Cerebellar nuclear complex (tissue), 1 donor: Measurements from ENCODE around the gene CNOT3.
"Not testable (repeated sequence)": the region's sequence is repeated elsewhere in the genome, so short reads cannot be mapped to it uniquely, and the experiment has no call there.

Experiments
- DNase-seq, 2 experiments: peaks; one replicate each; lab custom pipeline; 2025; lab: John Stamatoyannopoulos, UW

CNOT3 gene

DNA sequence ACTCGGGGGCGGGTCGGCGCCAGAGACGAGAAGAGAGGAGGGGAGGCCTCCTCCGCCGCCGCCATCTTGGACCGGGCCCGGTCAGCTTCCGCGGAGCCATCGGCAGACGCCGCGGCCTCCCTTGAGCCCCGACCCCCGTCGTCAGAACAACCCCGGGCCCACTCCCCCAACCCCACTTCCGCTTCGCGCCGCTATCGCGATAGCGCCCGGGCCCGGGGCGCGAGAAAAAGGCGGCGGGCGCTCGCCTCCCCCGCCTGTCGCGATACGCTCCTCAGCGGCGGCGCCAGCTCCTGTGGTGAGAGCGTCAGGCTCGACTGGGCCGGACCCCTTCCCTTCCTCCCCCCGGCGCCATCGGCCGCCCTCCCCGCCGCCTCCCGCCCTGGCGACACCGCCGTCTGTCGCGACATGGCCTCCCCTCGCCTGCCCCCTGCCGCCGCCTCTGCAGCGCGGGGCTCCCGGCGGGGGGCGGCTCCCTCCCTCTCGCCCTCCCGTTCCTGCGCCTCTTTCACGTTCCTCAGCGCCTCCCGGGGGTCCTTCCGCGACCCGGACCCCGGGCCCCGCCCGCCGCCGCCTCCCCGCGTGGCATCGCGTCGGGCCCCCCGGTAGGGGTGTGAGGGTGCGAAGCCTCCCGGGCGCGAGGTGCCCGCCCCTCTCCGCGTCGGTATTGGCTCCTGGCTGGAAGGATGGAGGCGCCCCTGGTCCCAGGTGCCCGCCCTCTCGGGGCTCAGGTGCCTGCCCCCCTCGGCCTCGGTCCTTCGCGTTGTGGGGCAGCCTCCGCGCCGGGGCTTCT is at the start of gene CNOT3:
TSS of gene CNOT3 (plus strand) at position 64 of the 790 bp plus-strand sequence. CDS start 5,217 bp downstream, outside the sequence.
- no peak for DNase-seq

GRCh38 chr19:54094426-54095000 is 43.0 kb upstream of the CNOT3 start:
- no peak for DNase-seq

- no peak for DNase-seq
These were observed 42.3 kb upstream of the CNOT3 start for GRCh38 chr19:54095136-54095858.

DNA sequence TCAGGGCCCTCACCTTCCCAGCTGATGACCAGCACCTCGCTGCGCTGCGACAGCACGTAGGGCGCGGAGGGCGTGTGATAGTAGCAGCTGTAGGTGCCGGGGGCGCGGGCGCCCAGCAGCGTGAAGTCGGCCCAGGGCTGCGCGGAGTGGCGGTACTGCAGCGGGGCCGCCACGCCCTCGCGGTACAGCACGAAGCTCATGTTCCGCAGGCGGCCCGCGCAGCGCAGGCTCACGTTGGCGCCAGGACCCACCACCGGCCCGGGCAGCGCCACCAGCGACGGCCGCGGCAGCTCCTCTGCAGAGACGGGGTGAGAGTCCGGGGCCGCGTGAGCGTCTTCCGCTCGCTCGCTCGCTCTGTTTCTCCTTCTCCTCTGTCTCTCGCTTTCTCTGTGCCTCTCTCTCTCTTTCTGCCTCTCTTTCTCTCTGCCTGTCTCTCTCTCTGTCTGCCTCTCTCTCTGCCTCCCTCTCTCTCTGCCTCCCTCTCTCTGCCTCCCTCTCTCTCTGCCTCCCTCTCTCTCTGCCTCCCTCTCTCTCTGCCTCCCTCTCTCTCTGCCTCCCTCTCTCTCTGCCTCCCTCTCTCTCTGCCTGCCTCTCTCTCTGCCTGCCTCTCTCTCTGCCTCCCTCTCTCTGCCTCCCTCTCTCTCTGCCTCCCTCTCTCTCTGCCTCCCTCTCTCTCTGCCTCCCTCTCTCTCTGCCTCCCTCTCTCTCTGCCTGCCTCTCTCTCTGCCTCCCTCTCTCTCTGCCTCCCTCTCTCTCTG is 41.5 kb upstream of the CNOT3 start:
- not testable (repeated sequence) for DNase-seq

DNA sequence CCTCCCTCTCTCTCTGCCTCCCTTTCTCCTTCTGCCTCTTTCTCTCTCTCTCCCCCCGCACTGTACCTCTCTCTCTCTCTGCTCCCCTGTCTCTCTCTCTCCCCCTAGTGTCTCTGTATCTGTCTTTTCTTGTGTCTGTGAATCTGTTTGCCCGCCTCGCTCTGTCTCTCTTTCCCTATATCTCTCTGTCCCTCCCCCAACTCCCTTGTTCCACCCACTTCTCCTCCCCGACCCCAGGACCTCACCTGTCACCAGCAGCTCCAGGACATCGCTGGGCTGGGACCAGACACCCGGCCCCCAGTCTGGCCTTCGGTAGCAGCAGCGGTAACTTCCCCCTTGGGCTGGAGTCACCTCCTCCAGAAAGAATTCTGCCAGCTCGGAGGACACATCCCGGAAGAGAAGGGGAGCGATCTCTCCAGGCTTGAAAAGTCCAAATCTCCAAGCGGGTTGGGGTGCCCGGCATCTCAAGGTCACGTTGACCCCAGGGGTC is 40.9 kb upstream of the CNOT3 start:
- DNase-seq: no peak

- DNase-seq: no peak
These were observed 38.2 kb upstream of the CNOT3 start for GRCh38 chr19:54099190-54099902.

DNA sequence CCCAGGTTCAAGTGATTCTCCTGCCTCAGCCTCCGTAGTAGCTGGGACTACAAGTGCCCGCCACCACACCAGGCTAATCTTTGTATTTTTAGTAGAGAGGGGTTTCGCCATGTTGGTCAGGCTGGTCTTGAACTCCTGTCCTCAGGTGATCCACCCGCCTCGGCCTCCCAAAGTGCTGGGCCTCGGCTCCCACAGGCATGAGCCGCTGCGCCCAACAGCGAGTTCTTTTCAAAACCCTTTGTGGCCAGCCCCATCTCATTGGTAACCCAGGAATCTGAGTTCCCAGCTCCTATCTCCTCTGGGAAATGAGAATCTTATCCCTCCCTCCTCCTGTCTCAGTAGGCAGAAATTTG is 37.7 kb upstream of the CNOT3 start:
- not testable (repeated sequence) for DNase-seq

GRCh38 chr19:54100561-54100960 is 37.0 kb upstream of the CNOT3 start, which contains the start of gene OSCAR:
OSCAR (minus strand) TSS chr19:54100803; CDS start chr19:54100792, 11 bp downstream.
- DNase-seq: no peak

DNA sequence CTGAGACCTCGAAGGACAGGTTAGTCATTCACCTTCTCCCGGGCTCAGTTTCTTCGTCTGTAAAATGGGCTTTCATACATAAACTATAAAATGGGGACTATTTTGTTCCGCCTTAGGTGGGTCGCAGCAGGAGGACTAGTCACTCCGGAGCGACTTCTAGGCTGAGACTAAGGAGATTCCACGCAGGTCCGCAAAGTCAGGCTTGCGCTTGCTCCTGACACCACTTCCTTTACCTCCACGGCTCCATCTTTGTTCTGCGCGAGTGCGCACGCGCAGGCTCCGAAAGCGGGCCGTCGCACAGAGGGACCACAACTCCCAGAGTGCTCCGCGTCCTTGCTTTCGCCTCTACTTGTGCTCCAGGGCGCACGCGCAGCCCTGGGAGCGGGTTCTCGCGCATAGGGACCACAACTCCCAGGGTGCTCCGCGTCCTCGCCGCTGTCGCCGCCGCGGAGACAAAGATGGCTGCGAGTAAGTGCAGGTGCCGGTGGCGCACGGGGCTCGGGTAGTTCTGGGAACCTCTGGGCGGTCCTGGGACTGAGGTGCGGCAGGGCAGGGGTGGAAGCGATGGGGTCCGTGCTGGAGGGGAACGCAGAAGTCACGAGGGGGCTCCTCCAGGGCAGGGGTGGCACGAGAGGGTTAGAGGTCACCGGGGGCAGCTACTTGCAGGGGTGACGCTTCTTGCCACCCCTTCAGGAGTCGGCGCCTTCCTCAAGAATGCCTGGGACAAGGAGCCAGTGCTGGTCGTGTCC is 35.0 kb upstream of the CNOT3 start, which contains the start of gene NDUFA3:
TSS of gene NDUFA3 (plus strand) at position 435 of the 749 bp plus-strand sequence. CDS start at position 459, 24 bp downstream.
- DNase-seq: peak; percentile 74 to 75

GRCh38 chr19:54104998-54105715 is 32.4 kb upstream of the CNOT3 start:
- DNase-seq: no peak

GRCh38 chr19:54105796-54106195 is 31.8 kb upstream of the CNOT3 start:
- no peak for DNase-seq

GRCh38 chr19:54106716-54107115 is 30.8 kb upstream of the CNOT3 start:
- no peak for DNase-seq

GRCh38 chr19:54107876-54108490 is 29.6 kb upstream of the CNOT3 start:
- no peak for DNase-seq

DNA sequence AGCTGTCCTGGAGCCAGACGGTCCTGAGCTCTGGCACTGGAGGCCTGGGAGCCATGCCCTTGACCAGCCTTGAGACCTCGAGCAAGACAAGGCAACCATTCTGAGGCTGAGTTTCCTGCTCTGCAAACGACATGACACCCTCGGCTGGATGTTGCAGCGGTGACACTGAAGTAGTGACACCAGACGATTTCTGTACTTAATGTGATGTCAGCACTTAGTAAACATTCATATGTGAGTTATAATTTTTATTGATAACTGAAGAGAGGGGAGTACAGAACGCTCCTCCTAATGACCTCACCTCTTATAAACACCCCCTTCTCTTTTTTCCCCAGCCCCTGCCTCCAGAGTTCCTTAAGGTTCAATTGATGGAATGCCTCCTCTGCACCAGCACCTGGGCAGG is 29.1 kb upstream of the CNOT3 start:
- no peak for DNase-seq

- no peak for DNase-seq
These were observed 27.9 kb upstream of the CNOT3 start for GRCh38 chr19:54109651-54110050.

- DNase-seq: no peak
These were observed 23.0 kb upstream of the CNOT3 start for GRCh38 chr19:54114340-54115108.

GRCh38 chr19:54115109-54116063 is 22.2 kb upstream of the CNOT3 start, which contains the start of the genes PRPF31 and TFPT:
PRPF31 (plus strand) TSS chr19:54115754; CDS start chr19:54118279, 2,525 bp downstream.
TFPT (minus strand) TSS chr19:54115657; CDS start chr19:54115269, 388 bp downstream.
- peak; percentile 43 to 92 for DNase-seq
